ENCODE measurements around the gene H19.

Gene H19

GRCh38 chr11:1997755-1998154 is at the start of gene H19:
H19 (minus strand) TSS chr11:1997842.
- DNase-seq, result no peak

- no peak for DNase-seq
Measured at GRCh38 chr11:2041963-2042362, 44.3 kb upstream of the H19 start.

- no peak for DNase-seq
Measured at GRCh38 chr11:2041153-2041552, 43.5 kb upstream of the H19 start.

- DNase-seq, result no peak
Measured at GRCh38 chr11:2039198-2039759, 41.6 kb upstream of the H19 start.

GRCh38 chr11:2036863-2037486 is 39.3 kb upstream of the H19 start:
- DNase-seq, result no peak

- no peak for DNase-seq
Measured at GRCh38 chr11:2035382-2035781, 37.7 kb upstream of the H19 start.

GRCh38 chr11:2031058-2031457 is 33.4 kb upstream of the H19 start:
- no peak for DNase-seq

- DNase-seq, result no peak
Measured at GRCh38 chr11:2027708-2028107, 30.1 kb upstream of the H19 start.

GRCh38 chr11:2015025-2015424 is 17.4 kb upstream of the H19 start:
- DNase-seq, result no peak

- DNase-seq, result no peak
Measured at GRCh38 chr11:2012440-2012839, 14.8 kb upstream of the H19 start.

GRCh38 chr11:2004466-2004865 is 6.8 kb upstream of the H19 start:
- DNase-seq, result no peak

GRCh38 chr11:2002807-2003206 is 5.2 kb upstream of the H19 start:
- DNase-seq, result no peak

GRCh38 chr11:2002042-2002776 is 4.6 kb upstream of the H19 start:
- DNase-seq, result no peak

GRCh38 chr11:1998861-1999260 is 1.2 kb upstream of the H19 start:
- DNase-seq, result no peak

- DNase-seq, result no peak
Measured at GRCh38 chr11:1998290-1998689, 648 bp upstream of the H19 start.

GRCh38 chr11:1994121-1994520 is 3.5 kb downstream of the H19 start:
- no peak for DNase-seq

GRCh38 chr11:1992111-1992510 is 5.5 kb downstream of the H19 start:
- DNase-seq, result no peak

- no peak for DNase-seq
Measured at GRCh38 chr11:1990872-1991578, 6.6 kb downstream of the H19 start.

- no peak for DNase-seq
Measured at GRCh38 chr11:1989953-1990352, 7.7 kb downstream of the H19 start.

- DNase-seq, result no peak
Measured at GRCh38 chr11:1988667-1989317, 8.8 kb downstream of the H19 start.

GRCh38 chr11:1988174-1988573 is 9.5 kb downstream of the H19 start:
- no peak for DNase-seq

- DNase-seq, result no peak
Measured at GRCh38 chr11:1987024-1987423, 10.6 kb downstream of the H19 start.

- no peak for DNase-seq
Measured at GRCh38 chr11:1983601-1983961, 14.1 kb downstream of the H19 start.

Data from CD4-positive, alpha-beta T cell treated with Interferon gamma for 1 hour (primary cell).